HEK293 (cell line): ENCODE results near the gene MTA3.

ENCODE experiments used
- BCL11A ChIP-seq: fragments of 450-650 bp; formaldehyde crosslinking; IDR thresholded peaks from 2 replicates; pipeline ENCODE4 v1.5.1; 2016; ENCODE audit warnings: low read depth, missing biosample characterization, missing genetic modification characterization
- CTCF ChIP-seq: fragments of 450-650 bp; formaldehyde crosslinking; IDR thresholded peaks from 2 replicates; pipeline ENCODE4 v1.5.1; 2016; ENCODE audit warnings: missing biosample characterization, missing genetic modification characterization
- KLF9 ChIP-seq: fragments of 450-650 bp; formaldehyde crosslinking; IDR thresholded peaks from 2 replicates; pipeline ENCODE4 v1.5.1; 2016; ENCODE audit warnings: missing biosample characterization, missing genetic modification characterization, low read depth
- TRIM28 ChIP-seq: IDR thresholded peaks from 2 replicates; pipeline ENCODE4 v1.6.1; 2011; ENCODE audit warnings: low read length, control low read depth, borderline replicate concordance
- ZNF2 ChIP-seq: fragments of 450-650 bp; formaldehyde crosslinking; IDR thresholded peaks from 2 replicates; pipeline ENCODE4 v1.5.1; 2016; ENCODE audit warnings: missing biosample characterization, missing genetic modification characterization
- ZNF221 ChIP-seq: fragments of 450-650 bp; formaldehyde crosslinking; IDR thresholded peaks from 2 replicates; pipeline ENCODE4 v1.5.1; 2017; ENCODE audit warnings: missing biosample characterization, missing genetic modification characterization, borderline replicate concordance
- ZNF274 ChIP-seq, 2 experiments: fragments of 200-500 bp in 1 of 2; fragments of 450-650 bp in 1 of 2; sonication (Bioruptor generic) in 1 of 2; formaldehyde crosslinking in 1 of 2; IDR thresholded peaks; 2 replicates each; pipeline versions ENCODE4 v1.5.1 to v1.6.1; 2014 to 2016; ENCODE audit warnings: borderline replicate concordance in 1 of 2, inconsistent platforms in 1 of 2, low read length in 1 of 2, missing biosample characterization in 1 of 2, missing genetic modification characterization in 1 of 2
- ZNF433 ChIP-seq: fragments of 450-650 bp; formaldehyde crosslinking; IDR thresholded peaks from 2 replicates; pipeline ENCODE4 v1.5.1; 2016; ENCODE audit warnings: missing biosample characterization, missing genetic modification characterization, low read depth
- TF ChIP-seq, protein P1 (sequence below): fragments of 450-650 bp; formaldehyde crosslinking; IDR thresholded peaks from 2 replicates; pipeline ENCODE4 v1.5.1; 2016; ENCODE audit warnings: missing biosample characterization, missing genetic modification characterization

- TF ChIP-seq ZNF221 (tag by site-specific recombination) (no peak), ZNF274 (IDR thresholded peaks at IDR 0.05; ENCODE audit: low read length) (no peak), ZNF274 (tag by site-specific recombination; IDR thresholded peaks at IDR 0.05; ENCODE audit: borderline replicate concordance) (no peak), CTCF (no peak), BCL11A (tag by site-specific recombination) (no peak), KLF9 (tag by site-specific recombination) (no peak), ZNF2 (tag by site-specific recombination) (no peak), TRIM28 (no peak), ZNF433 (tag by site-specific recombination) (no peak)
- TF ChIP-seq, protein P1, sequence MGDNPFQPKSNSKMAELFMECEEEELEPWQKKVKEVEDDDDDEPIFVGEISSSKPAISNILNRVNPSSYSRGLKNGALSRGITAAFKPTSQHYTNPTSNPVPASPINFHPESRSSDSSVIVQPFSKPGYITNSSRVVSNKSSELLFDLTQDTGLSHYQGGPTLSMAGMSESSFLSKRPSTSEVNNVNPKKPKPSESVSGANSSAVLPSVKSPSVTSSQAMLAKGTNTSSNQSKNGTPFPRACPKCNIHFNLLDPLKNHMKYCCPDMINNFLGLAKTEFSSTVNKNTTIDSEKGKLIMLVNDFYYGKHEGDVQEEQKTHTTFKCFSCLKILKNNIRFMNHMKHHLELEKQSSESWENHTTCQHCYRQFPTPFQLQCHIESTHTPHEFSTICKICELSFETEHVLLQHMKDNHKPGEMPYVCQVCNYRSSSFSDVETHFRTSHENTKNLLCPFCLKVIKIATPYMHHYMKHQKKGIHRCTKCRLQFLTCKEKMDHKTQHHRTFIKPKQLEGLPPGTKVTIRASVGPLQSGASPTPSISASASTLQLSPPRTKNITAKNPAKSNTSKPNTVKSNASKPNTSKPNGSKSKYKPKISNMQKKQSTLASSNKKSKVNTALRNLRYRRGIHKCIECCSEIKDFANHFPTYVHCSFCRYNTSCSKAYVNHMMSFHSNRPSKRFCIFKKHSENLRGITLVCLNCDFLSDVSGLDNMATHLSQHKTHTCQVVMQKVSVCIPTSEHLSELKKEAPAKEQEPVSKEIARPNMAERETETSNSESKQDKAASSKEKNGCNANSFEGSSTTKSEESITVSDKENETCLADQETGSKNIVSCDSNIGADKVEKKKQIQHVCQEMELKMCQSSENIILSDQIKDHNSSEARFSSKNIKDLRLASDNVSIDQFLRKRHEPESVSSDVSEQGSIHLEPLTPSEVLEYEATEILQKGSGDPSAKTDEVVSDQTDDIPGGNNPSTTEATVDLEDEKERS (tag by site-specific recombination) = no peak
These were observed 144.5 kb downstream of the MTA3 start for GRCh38 chr2:42712934-42713333.
